PFSK-1 (cell line): ENCODE data around the gene SERP1.

Experiments used
- FOXP2 ChIP-seq: optimal IDR thresholded peaks from 2 replicates; pipeline ENCODE3; 2011; ENCODE audit warnings: borderline replicate concordance, control low read depth, inconsistent platforms; ENCODE audit not compliant: insufficient read depth; ENCODE audit errors: extremely low read length, extremely low read depth
- POLR2AphosphoS5 ChIP-seq: IDR thresholded peaks from 2 replicates; pipeline ENCODE4 v1.6.1; 2012; ENCODE audit warnings: low read depth, mild to moderate bottlenecking, control low read depth, low read length, moderate library complexity
- SIN3A ChIP-seq: IDR thresholded peaks from 2 replicates; pipeline ENCODE4 v1.6.1; 2012; ENCODE audit warnings: mild to moderate bottlenecking, low read length, moderate library complexity, borderline replicate concordance; ENCODE audit not compliant: insufficient read depth
- TAF1 ChIP-seq: IDR thresholded peaks from 2 replicates; pipeline ENCODE4 v1.6.1; 2012; ENCODE audit warnings: low read length, control low read depth, borderline replicate concordance; ENCODE audit not compliant: insufficient read depth
- TF ChIP-seq, protein P1 (sequence below), 2 experiments: IDR thresholded peaks; 2 replicates each; pipeline versions ENCODE4 v1.6.1 to v1.8.0; 2011 to 2012; ENCODE audit warnings: low read depth in 2 of 2, low read length in 2 of 2, control low read depth in 1 of 2, inconsistent platforms in 1 of 2, mild to moderate bottlenecking in 1 of 2, moderate library complexity in 1 of 2; ENCODE audit not compliant: insufficient read depth in 1 of 2

Gene SERP1

GRCh38 chr3:150495563-150496168 is 50.6 kb downstream of the SERP1 start:
- TF ChIP-seq FOXP2: no peak
- no peak for TF ChIP-seq SIN3A
- no peak for TF ChIP-seq POLR2AphosphoS5
- no peak for TF ChIP-seq TAF1
- TF ChIP-seq, protein P1, sequence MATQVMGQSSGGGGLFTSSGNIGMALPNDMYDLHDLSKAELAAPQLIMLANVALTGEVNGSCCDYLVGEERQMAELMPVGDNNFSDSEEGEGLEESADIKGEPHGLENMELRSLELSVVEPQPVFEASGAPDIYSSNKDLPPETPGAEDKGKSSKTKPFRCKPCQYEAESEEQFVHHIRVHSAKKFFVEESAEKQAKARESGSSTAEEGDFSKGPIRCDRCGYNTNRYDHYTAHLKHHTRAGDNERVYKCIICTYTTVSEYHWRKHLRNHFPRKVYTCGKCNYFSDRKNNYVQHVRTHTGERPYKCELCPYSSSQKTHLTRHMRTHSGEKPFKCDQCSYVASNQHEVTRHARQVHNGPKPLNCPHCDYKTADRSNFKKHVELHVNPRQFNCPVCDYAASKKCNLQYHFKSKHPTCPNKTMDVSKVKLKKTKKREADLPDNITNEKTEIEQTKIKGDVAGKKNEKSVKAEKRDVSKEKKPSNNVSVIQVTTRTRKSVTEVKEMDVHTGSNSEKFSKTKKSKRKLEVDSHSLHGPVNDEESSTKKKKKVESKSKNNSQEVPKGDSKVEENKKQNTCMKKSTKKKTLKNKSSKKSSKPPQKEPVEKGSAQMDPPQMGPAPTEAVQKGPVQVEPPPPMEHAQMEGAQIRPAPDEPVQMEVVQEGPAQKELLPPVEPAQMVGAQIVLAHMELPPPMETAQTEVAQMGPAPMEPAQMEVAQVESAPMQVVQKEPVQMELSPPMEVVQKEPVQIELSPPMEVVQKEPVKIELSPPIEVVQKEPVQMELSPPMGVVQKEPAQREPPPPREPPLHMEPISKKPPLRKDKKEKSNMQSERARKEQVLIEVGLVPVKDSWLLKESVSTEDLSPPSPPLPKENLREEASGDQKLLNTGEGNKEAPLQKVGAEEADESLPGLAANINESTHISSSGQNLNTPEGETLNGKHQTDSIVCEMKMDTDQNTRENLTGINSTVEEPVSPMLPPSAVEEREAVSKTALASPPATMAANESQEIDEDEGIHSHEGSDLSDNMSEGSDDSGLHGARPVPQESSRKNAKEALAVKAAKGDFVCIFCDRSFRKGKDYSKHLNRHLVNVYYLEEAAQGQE (IDR thresholded peaks at IDR 0.05; ENCODE audit: insufficient read depth in 1 of 2, low read depth in 2 of 2, low read length in 2 of 2): no peak

- TF ChIP-seq, protein P1 (IDR thresholded peaks at IDR 0.05; ENCODE audit: insufficient read depth in 1 of 2, low read depth in 2 of 2, low read length in 2 of 2): no peak
- no peak for TF ChIP-seq SIN3A
- no peak for TF ChIP-seq FOXP2
- no peak for TF ChIP-seq POLR2AphosphoS5
- TF ChIP-seq TAF1: no peak
Observed at GRCh38 chr3:150495149-150495548, 51.1 kb downstream of the SERP1 start.

DNA sequence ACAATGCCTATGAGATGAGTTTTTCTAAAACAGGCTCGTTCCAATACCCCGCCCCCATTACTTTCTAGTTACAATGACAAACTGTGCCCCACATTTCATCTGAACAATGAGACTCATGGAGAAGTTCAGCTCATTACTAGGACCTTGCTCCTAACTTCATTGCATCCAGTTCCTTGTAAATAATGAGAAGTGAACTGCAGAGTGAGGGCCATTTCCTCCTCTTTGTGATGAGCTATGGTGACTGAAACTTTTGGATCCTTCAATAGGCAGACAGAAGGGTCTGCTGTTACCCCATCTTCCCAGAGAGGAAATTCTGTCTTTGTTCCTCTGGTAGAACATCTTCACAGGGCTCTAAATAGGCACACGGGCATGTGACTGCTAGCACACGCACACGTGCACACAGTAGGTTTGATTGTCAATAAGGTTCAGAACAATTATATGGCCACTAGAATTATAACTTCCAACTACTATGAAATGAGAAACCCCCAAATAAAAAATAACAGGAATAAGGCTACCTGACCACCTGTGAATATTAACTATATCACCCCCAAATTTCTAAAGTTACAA is 51.8 kb downstream of the SERP1 start:
- TF ChIP-seq, protein P1 (IDR thresholded peaks at IDR 0.05; ENCODE audit: insufficient read depth in 1 of 2, low read depth in 2 of 2, low read length in 2 of 2): no peak
- TF ChIP-seq POLR2AphosphoS5 (no peak), TAF1 (no peak), FOXP2 (no peak), SIN3A (no peak)
